ENCODE results near the gene CTSW. TPM values are rescaled to one million over a fixed set of nuclear protein-coding genes. Genes with fewer than 3 reads are reported as not detected.
"Not testable (repeated sequence)": the region's sequence is repeated elsewhere in the genome, so short reads cannot be mapped to it uniquely, and the experiment has no call there.

The CTSW gene
- total RNA-seq (1 to 10 TPM; 3.1 to 4.6 TPM), polyA plus RNA-seq (1 to 10 TPM; 2.9 to 8.7 TPM)
- long read RNA-seq, donor 1, partial matches to known transcripts: 72 of 97 reads
- long read RNA-seq, donor 1, other reads (novel, unspliced or antisense): 23 of 97 reads
- long read RNA-seq, donor 2, partial matches to known transcripts: 26 of 36 reads
- long read RNA-seq, donor 2, other reads (novel, unspliced or antisense): 8 of 36 reads
- long read RNA-seq, donor 3: 0 reads
- long read RNA-seq, donor 4: 0 reads
- long read RNA-seq, donor 5, partial matches to known transcripts: 0 of 2 reads
- long read RNA-seq, donor 5, other reads (novel, unspliced or antisense): 0 of 2 reads

GRCh38 chr11:65879617-65880016, at the start of gene CTSW:
TSS of gene CTSW (plus strand) at chr11:65879837. CDS start at chr11:65879855, 18 bp downstream.
- no peaks in the 10 kb centered on the region for H3K27me3 ChIP-seq (ENCODE audit: control insufficient read depth in 3 of 3, insufficient read depth in 3 of 3, low read length in 2 of 3)
- no peak for TF ChIP-seq CTCF (IDR thresholded peaks at IDR 0.05; ENCODE audit: control extremely low read depth, extremely low read depth)
- peaks cover 7 to 23% (median 15%) of the 10 kb centered on the region in 4 donors for H3K36me3 ChIP-seq (ENCODE audit: control insufficient read depth in 4 of 4, insufficient read depth in 4 of 4, low read length in 4 of 4)
- no peak within 1 kb of the TSS for H3K9ac ChIP-seq (ENCODE audit: insufficient read depth in 1 of 2, low read length in 2 of 2)
- H3K27ac ChIP-seq (ENCODE audit: low read depth in 1 of 2, low read length in 1 of 2): no peak within 1 kb of the TSS
- no peak within 1 kb of the TSS for H3K4me3 ChIP-seq
- ATAC-seq (ENCODE audit: insufficient read depth, low FRiP score) (no peak), DNase-seq (no peak)
- H3K4me1 ChIP-seq (ENCODE audit: control insufficient read depth in 5 of 5, insufficient read depth in 5 of 5, low read length in 5 of 5): peaks cover 0 to 5% (median 0%) of the 10 kb centered on the region in 5 donors
- H3K9me3 ChIP-seq (ENCODE audit: control insufficient read depth in 4 of 4, insufficient read depth in 3 of 4, low read length in 3 of 4): no peaks in the 10 kb centered on the region
- 14 to 22% methylated on average over 7 of the region's 7 CpGs for WGBS, 2 donors

- ATAC-seq (ENCODE audit: insufficient read depth, low FRiP score); H3K9ac ChIP-seq (ENCODE audit: insufficient read depth in 1 of 2, low read length in 2 of 2); H3K4me3 ChIP-seq; H3K9me3 ChIP-seq (ENCODE audit: control insufficient read depth in 4 of 4, insufficient read depth in 3 of 4, low read length in 3 of 4); H3K27me3 ChIP-seq (ENCODE audit: control insufficient read depth in 3 of 3, insufficient read depth in 3 of 3, low read length in 2 of 3); H3K27ac ChIP-seq (ENCODE audit: low read depth in 1 of 2, low read length in 1 of 2); H3K36me3 ChIP-seq (ENCODE audit: control insufficient read depth in 4 of 4, insufficient read depth in 4 of 4, low read length in 4 of 4); DNase-seq: not testable (repeated sequence)
- peaks cover 0 to 14% (median 10%) of the 10 kb centered on the region in 5 donors for H3K4me1 ChIP-seq (ENCODE audit: control insufficient read depth in 5 of 5, insufficient read depth in 5 of 5, low read length in 5 of 5)
These were observed 47.4 kb upstream of the CTSW start for GRCh38 chr11:65832231-65832630.

GRCh38 chr11:65833297-65834030, 46.2 kb upstream of the CTSW start, which contains the start of gene SNX32:
TSS of gene SNX32 (plus strand) at chr11:65833963. CDS start at chr11:65834066, 103 bp downstream.
- Histone ChIP-seq H3K36me3 (ENCODE audit: control insufficient read depth in 4 of 4, insufficient read depth in 4 of 4, low read length in 4 of 4) (no peaks in the 10 kb centered on the region), H3K9me3 (ENCODE audit: control insufficient read depth in 4 of 4, insufficient read depth in 3 of 4, low read length in 3 of 4) (peaks cover 0 to 2% (median 0%) of the 10 kb centered on the region in 4 donors), H3K4me3 (peak within 1 kb of the TSS; percentile 47), H3K27ac (ENCODE audit: low read depth in 1 of 2, low read length in 1 of 2) (peak within 1 kb of the TSS in 1 of 2 donors; percentile 71), H3K27me3 (ENCODE audit: control insufficient read depth in 3 of 3, insufficient read depth in 3 of 3, low read length in 2 of 3) (no peaks in the 10 kb centered on the region), H3K9ac (ENCODE audit: insufficient read depth in 1 of 2, low read length in 2 of 2) (peak within 1 kb of the TSS; percentile 43 to 59), H3K4me1 (ENCODE audit: control insufficient read depth in 5 of 5, insufficient read depth in 5 of 5, low read length in 5 of 5) (peaks cover 0 to 14% (median 10%) of the 10 kb centered on the region in 5 donors)
- peak; percentile 96 to 97 (median 96) for DNase-seq
- 1% methylated on average over 57 to 63 of the region's 63 CpGs for WGBS, 2 donors
- peak; percentile 100 for ATAC-seq (ENCODE audit: insufficient read depth, low FRiP score)
- TF ChIP-seq CTCF (IDR thresholded peaks at IDR 0.05; ENCODE audit: control extremely low read depth, extremely low read depth): no peak

- no peak for ATAC-seq (ENCODE audit: insufficient read depth, low FRiP score)
- Histone ChIP-seq H3K27me3 (ENCODE audit: control insufficient read depth in 3 of 3, insufficient read depth in 3 of 3, low read length in 2 of 3) (no peaks in the 10 kb centered on the region), H3K4me1 (ENCODE audit: control insufficient read depth in 5 of 5, insufficient read depth in 5 of 5, low read length in 5 of 5) (peaks cover 0 to 14% (median 10%) of the 10 kb centered on the region in 5 donors), H3K36me3 (ENCODE audit: control insufficient read depth in 4 of 4, insufficient read depth in 4 of 4, low read length in 4 of 4) (no peaks in the 10 kb centered on the region), H3K27ac (ENCODE audit: low read depth in 1 of 2, low read length in 1 of 2) (no peak overlapping the region), H3K9me3 (ENCODE audit: control insufficient read depth in 4 of 4, insufficient read depth in 3 of 4, low read length in 3 of 4) (peaks cover 0 to 2% (median 0%) of the 10 kb centered on the region in 4 donors), H3K4me3 (no peak overlapping the region), H3K9ac (ENCODE audit: insufficient read depth in 1 of 2, low read length in 2 of 2) (peak overlapping the region in 1 of 2 donors; percentile 43)
- no peak for TF ChIP-seq CTCF (IDR thresholded peaks at IDR 0.05; ENCODE audit: control extremely low read depth, extremely low read depth)
- WGBS, 2 donors: 38 to 54% methylated on average over 6 of the region's 6 CpGs
- DNase-seq: no peak
These were observed 45.4 kb upstream of the CTSW start for GRCh38 chr11:65834202-65834601.
